Endodermal cell (in vitro differentiated cells): ENCODE data around the gene TBCD. TPM values are rescaled to one million over a fixed set of nuclear protein-coding genes. Genes with fewer than 3 reads are reported as not detected.
"Not testable (repeated sequence)": the region's sequence is repeated elsewhere in the genome, so short reads cannot be mapped to it uniquely, and the experiment has no call there.

Experiments
- DNase-seq: peaks from one replicate; pipeline ENCODE4 v3.0.0-alpha.2; 2017
- H3K27ac ChIP-seq: 2 replicates; pipeline ENCODE4 v1.5.1; 2013; ENCODE audit warnings: mild to moderate bottlenecking, low read depth, low read length, moderate library complexity
- H3K27me3 ChIP-seq: 2 replicates; pipeline ENCODE4 v1.6.1; 2013; ENCODE audit warnings: mild to moderate bottlenecking, low read length, moderate library complexity; ENCODE audit not compliant: insufficient read depth, control insufficient read depth, poor library complexity, severe bottlenecking
- H3K36me3 ChIP-seq: 2 replicates; pipeline ENCODE4 v1.7.0; 2013; ENCODE audit warnings: mild to moderate bottlenecking, low read length, moderate library complexity; ENCODE audit not compliant: control insufficient read depth, insufficient read depth
- H3K4me1 ChIP-seq: one replicate; pipeline ENCODE4 v1.7.0; 2013; ENCODE audit warnings: low read length; ENCODE audit not compliant: control insufficient read depth, insufficient read depth
- H3K4me3 ChIP-seq: 2 replicates; pipeline ENCODE4 v1.5.1; 2013; ENCODE audit warnings: mild to moderate bottlenecking, low read length, moderate library complexity
- H3K9ac ChIP-seq: 2 replicates; pipeline ENCODE4 v1.6.1; 2013; ENCODE audit warnings: mild to moderate bottlenecking, low read length, moderate library complexity; ENCODE audit not compliant: poor library complexity, severe bottlenecking; ENCODE audit errors: extremely low read depth
- H3K9me3 ChIP-seq: 2 replicates; pipeline ENCODE4 v1.6.1; 2013; ENCODE audit warnings: mild to moderate bottlenecking, low read length, moderate library complexity; ENCODE audit not compliant: control insufficient read depth
- H3K27ac Mint-ChIP-seq: 2 replicates; pipeline ENCODE4 v1.8.0; 2020; ENCODE audit warnings: mixed read lengths
- H3K27me3 Mint-ChIP-seq: 2 replicates; pipeline ENCODE4 v1.8.0; 2021; ENCODE audit warnings: mild to moderate bottlenecking, mixed read lengths; ENCODE audit not compliant: insufficient read depth
- H3K36me3 Mint-ChIP-seq: 2 replicates; pipeline ENCODE4 v1.8.0; 2020; ENCODE audit warnings: low read depth, mixed read lengths
- H3K4me1 Mint-ChIP-seq: 2 replicates; pipeline ENCODE4 v1.8.0; 2020; ENCODE audit warnings: mixed read lengths
- H3K4me3 Mint-ChIP-seq: 2 replicates; pipeline ENCODE4 v1.8.0; 2020; ENCODE audit warnings: mild to moderate bottlenecking, moderate library complexity, mixed read lengths
- H3K9me3 Mint-ChIP-seq: 2 replicates; pipeline ENCODE4 v1.8.0; 2020; ENCODE audit warnings: mild to moderate bottlenecking, mixed read lengths
- WGBS, 2 experiments: methylation state at CpG; one replicate each; pipeline versions ENCODE4 v1.1.5 to v1.1.7; 2013; ENCODE audit warnings: missing lambda C conversion rate in 2 of 2, mixed read lengths in 1 of 2; ENCODE audit not compliant: insufficient coverage in 1 of 2, insufficient read length in 1 of 2; 5-methylcytosine and 5-hydroxymethylcytosine counted together
- total RNA-seq, 2 donors: library from RNA; stranded (reverse); fragmentation: NEBNext Ultra II Directional in 1 of 2; extraction: Animal tissue kit (Norgen Biotek cat#: 25700) in 1 of 2; gene quantifications; 2 replicates in 1 of 2; 3 replicates in 1 of 2; pipeline ENCODE4 v1.2.1, GENCODE V29; 2021
- TF ChIP-seq, protein P1 (sequence below): fragments of 200-600 bp; sonication (generic); conservative IDR thresholded peaks from 2 replicates; pipeline ENCODE4 v1.5.0; 2021; ENCODE audit warnings: antibody characterized with exemption, mild to moderate bottlenecking

TBCD gene
- total RNA-seq, 2 donors from 2014 or later = 107 TPM

DNA sequence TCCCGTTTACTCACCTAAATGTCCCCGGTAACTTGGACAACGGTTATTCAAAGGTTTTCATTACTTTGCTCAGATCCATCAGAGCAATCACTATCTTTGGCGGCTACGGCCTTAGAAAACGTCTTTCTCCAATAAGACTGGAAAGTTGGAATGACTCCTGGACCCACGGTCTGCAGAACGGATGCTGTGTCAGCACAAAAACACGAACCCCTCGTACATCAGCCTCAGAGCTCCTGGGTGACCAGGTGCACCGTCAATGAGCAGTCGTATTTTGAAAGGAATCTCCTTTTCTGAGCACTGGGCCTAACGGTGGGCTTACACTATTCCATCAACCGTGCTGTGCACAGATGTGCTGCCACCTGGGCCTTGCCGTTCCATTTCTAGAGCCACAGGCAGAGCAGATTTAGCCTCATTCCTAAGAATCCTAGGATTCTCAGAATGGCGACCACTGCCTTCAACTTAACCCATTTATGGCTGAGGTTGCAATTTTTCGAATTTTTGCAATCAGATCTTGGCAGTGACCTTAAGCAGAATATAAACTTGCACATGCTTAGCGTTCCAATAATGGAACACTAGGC is 198.7 kb downstream of the TBCD start:
- TF ChIP-seq, protein P1, sequence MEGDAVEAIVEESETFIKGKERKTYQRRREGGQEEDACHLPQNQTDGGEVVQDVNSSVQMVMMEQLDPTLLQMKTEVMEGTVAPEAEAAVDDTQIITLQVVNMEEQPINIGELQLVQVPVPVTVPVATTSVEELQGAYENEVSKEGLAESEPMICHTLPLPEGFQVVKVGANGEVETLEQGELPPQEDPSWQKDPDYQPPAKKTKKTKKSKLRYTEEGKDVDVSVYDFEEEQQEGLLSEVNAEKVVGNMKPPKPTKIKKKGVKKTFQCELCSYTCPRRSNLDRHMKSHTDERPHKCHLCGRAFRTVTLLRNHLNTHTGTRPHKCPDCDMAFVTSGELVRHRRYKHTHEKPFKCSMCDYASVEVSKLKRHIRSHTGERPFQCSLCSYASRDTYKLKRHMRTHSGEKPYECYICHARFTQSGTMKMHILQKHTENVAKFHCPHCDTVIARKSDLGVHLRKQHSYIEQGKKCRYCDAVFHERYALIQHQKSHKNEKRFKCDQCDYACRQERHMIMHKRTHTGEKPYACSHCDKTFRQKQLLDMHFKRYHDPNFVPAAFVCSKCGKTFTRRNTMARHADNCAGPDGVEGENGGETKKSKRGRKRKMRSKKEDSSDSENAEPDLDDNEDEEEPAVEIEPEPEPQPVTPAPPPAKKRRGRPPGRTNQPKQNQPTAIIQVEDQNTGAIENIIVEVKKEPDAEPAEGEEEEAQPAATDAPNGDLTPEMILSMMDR = no peak
- peaks cover 87% of the 10 kb centered on the region for H3K36me3 Mint-ChIP-seq
- H3K4me1 Mint-ChIP-seq = no peaks in the 10 kb centered on the region
- peaks cover 20% of the 10 kb centered on the region for H3K36me3 ChIP-seq
- H3K4me1 ChIP-seq = no peaks in the 10 kb centered on the region
- no peak overlapping the region for H3K27ac ChIP-seq
- WGBS, 2 experiments = 95% methylated on average over 18 of the region's 18 CpGs
- H3K27me3 ChIP-seq = no peaks in the 10 kb centered on the region
- no peak overlapping the region for H3K9ac ChIP-seq
- no peaks in the 10 kb centered on the region for H3K27me3 Mint-ChIP-seq
- H3K4me3 Mint-ChIP-seq = no peak overlapping the region
- H3K9me3 Mint-ChIP-seq = peaks cover 98% of the 10 kb centered on the region
- peak overlapping the region; percentile 53 for H3K4me3 ChIP-seq
- H3K27ac Mint-ChIP-seq = no peak overlapping the region
- no peak for DNase-seq
- H3K9me3 ChIP-seq = peaks cover 90% of the 10 kb centered on the region

DNA sequence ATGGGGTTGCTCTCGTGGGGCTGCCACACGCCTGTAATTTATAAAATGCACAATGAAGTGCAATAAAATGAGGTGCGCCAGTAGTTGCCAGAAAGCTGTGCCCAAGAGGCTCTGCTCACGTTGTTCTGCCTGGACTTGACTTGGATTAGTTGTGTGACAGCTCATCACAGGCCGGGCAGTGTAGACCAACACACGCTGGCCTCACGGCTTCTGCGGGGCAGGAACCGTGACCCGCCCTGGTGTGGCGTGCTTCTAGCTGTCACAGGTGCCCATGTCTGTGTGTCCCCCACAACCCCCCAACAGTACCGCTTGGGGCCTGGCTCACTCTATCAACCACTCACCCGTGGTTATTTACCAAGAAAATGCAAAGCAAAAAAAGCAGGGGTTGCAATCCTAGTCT is 200.2 kb downstream of the TBCD start:
- peaks cover 15% of the 10 kb centered on the region for H3K36me3 ChIP-seq
- Mint-ChIP-seq H3K27ac (no peak overlapping the region), H3K27me3 (no peaks in the 10 kb centered on the region), H3K36me3 (peaks cover 82% of the 10 kb centered on the region), H3K4me1 (no peaks in the 10 kb centered on the region), H3K4me3 (no peak overlapping the region), H3K9me3 (peaks cover 90% of the 10 kb centered on the region)
- no peaks in the 10 kb centered on the region for H3K27me3 ChIP-seq
- no peaks in the 10 kb centered on the region for H3K4me1 ChIP-seq
- 91 to 99% methylated on average over 11 to 13 of the region's 13 CpGs for WGBS, 2 experiments
- TF ChIP-seq, protein P1 = no peak
- no peak overlapping the region for H3K27ac ChIP-seq
- H3K9me3 ChIP-seq = peaks cover 77% of the 10 kb centered on the region
- DNase-seq = no peak
- no peak overlapping the region for H3K9ac ChIP-seq
- no peak overlapping the region for H3K4me3 ChIP-seq

DNA sequence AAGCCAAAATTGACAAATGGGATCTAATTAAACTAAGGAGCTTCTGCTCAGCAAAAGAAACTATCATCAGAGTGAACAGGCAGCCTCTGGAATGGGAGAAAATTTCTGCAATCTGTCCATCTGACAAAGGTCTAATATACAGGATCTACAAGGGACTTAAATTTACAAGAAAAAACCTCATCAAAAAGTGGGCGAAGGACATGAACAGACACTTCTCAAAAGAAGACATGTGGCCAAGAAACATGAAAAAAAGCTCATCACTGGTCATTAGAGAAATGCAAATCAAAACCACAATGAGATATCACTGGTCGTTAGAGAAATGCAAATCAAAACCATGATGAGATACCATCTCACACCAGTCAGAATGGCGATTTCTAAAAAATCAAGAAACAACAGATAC is 203.2 kb downstream of the TBCD start:
- not testable (repeated sequence) for H3K27ac ChIP-seq, H3K27me3 Mint-ChIP-seq, H3K27ac Mint-ChIP-seq, H3K4me1 ChIP-seq, H3K4me3 ChIP-seq, H3K27me3 ChIP-seq, H3K9ac ChIP-seq, H3K4me1 Mint-ChIP-seq, H3K4me3 Mint-ChIP-seq, DNase-seq
- 75 to 96% methylated on average over 2 to 3 of the region's 3 CpGs for whole genome bisulfite sequencing, 2 experiments
- H3K36me3 ChIP-seq = peaks cover 10% of the 10 kb centered on the region
- peaks cover 46% of the 10 kb centered on the region for H3K9me3 ChIP-seq
- H3K36me3 Mint-ChIP-seq = peaks cover 63% of the 10 kb centered on the region
- peaks cover 59% of the 10 kb centered on the region for H3K9me3 Mint-ChIP-seq

DNA sequence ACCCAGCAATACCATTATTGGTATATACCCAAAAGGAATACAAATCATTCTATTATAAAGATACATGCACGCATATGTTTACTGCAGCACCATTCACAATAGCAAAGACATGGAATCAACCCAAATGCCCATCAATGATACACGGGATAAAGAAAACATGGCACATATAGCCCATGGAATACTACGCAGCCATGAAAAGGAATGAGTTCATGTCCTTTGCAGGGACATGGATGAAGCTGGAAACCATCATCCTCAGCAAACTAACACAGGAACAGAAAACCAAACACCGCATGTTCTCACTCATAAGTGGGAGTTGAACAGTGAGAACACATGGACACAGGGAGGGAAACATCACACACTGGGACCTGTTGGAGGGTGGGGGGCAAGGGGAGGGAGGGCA is 203.8 kb downstream of the TBCD start:
- not testable (repeated sequence) for H3K36me3 ChIP-seq, DNase-seq, H3K9ac ChIP-seq, H3K27ac Mint-ChIP-seq, H3K4me3 Mint-ChIP-seq, H3K4me1 ChIP-seq, H3K27ac ChIP-seq, H3K4me1 Mint-ChIP-seq, H3K27me3 Mint-ChIP-seq, H3K4me3 ChIP-seq, H3K27me3 ChIP-seq
- peaks cover 41% of the 10 kb centered on the region for H3K9me3 ChIP-seq
- peaks cover 58% of the 10 kb centered on the region for H3K36me3 Mint-ChIP-seq
- H3K9me3 Mint-ChIP-seq = peaks cover 53% of the 10 kb centered on the region
- WGBS, 2 experiments = 95 to 100% methylated on average over 1 to 4 of the region's 4 CpGs
